Mesothelial cell of epicardium (in vitro differentiated cells): ENCODE results near the gene CFAP221. TPM values are rescaled to one million over a fixed set of nuclear protein-coding genes. Genes with fewer than 3 reads are reported as not detected.

Source experiments
- DNase-seq, 2 experiments: peaks; one replicate each; pipeline ENCODE4 v3.0.0; 2021; ENCODE audit warnings: low spot score in 2 of 2; ENCODE audit not compliant: unreplicated experiment in 2 of 2
- H3K27ac Mint-ChIP-seq: 2 replicates; pipeline ENCODE4 v1.8.0; 2021; ENCODE audit warnings: mixed read lengths
- H3K27me3 Mint-ChIP-seq: 2 replicates; pipeline ENCODE4 v1.8.0; 2021; ENCODE audit warnings: low read depth, mixed read lengths
- H3K36me3 Mint-ChIP-seq: 2 replicates; pipeline ENCODE4 v1.8.0; 2021; ENCODE audit warnings: mixed read lengths
- H3K4me1 Mint-ChIP-seq: 2 replicates; pipeline ENCODE4 v1.8.0; 2021; ENCODE audit warnings: mixed read lengths
- H3K4me3 Mint-ChIP-seq: 2 replicates; pipeline ENCODE4 v1.8.0; 2021; ENCODE audit warnings: mild to moderate bottlenecking, moderate library complexity, mixed read lengths
- H3K9me3 Mint-ChIP-seq: 2 replicates; pipeline ENCODE4 v1.8.0; 2021; ENCODE audit warnings: mixed read lengths
- total RNA-seq: library from RNA; stranded (reverse); gene quantifications from 3 replicates; pipeline ENCODE4 v1.2.1, GENCODE V29; 2021
- TF ChIP-seq, protein P1 (sequence below): fragments of 200-600 bp; sonication (generic); IDR thresholded peaks from one replicate; pipeline ENCODE4 v1.5.0; 2021; ENCODE audit warnings: antibody characterized with exemption; ENCODE audit not compliant: unreplicated experiment

Gene CFAP221
- total RNA-seq, 1 donor from 2014 or later: 4.6 TPM

- H3K27ac Mint-ChIP-seq: peak overlapping the region; percentile 39
- H3K4me3 Mint-ChIP-seq: no peak overlapping the region
- H3K4me1 Mint-ChIP-seq: peaks cover 51% of the 10 kb centered on the region
- TF ChIP-seq, protein P1, sequence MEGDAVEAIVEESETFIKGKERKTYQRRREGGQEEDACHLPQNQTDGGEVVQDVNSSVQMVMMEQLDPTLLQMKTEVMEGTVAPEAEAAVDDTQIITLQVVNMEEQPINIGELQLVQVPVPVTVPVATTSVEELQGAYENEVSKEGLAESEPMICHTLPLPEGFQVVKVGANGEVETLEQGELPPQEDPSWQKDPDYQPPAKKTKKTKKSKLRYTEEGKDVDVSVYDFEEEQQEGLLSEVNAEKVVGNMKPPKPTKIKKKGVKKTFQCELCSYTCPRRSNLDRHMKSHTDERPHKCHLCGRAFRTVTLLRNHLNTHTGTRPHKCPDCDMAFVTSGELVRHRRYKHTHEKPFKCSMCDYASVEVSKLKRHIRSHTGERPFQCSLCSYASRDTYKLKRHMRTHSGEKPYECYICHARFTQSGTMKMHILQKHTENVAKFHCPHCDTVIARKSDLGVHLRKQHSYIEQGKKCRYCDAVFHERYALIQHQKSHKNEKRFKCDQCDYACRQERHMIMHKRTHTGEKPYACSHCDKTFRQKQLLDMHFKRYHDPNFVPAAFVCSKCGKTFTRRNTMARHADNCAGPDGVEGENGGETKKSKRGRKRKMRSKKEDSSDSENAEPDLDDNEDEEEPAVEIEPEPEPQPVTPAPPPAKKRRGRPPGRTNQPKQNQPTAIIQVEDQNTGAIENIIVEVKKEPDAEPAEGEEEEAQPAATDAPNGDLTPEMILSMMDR: no peak
- H3K36me3 Mint-ChIP-seq: no peaks in the 10 kb centered on the region
- H3K9me3 Mint-ChIP-seq: no peaks in the 10 kb centered on the region
- no peak for DNase-seq
- H3K27me3 Mint-ChIP-seq: no peaks in the 10 kb centered on the region
These were observed 151.8 kb downstream of the CFAP221 start for GRCh38 chr2:119696005-119696404.

- Mint-ChIP-seq H3K36me3 (no peaks in the 10 kb centered on the region), H3K4me3 (no peak overlapping the region), H3K9me3 (no peaks in the 10 kb centered on the region), H3K27ac (peak overlapping the region; percentile 26), H3K4me1 (peaks cover 57% of the 10 kb centered on the region), H3K27me3 (no peaks in the 10 kb centered on the region)
- no peak for DNase-seq
- TF ChIP-seq, protein P1: no peak
These were observed 152.3 kb downstream of the CFAP221 start for GRCh38 chr2:119696494-119697030.

DNA sequence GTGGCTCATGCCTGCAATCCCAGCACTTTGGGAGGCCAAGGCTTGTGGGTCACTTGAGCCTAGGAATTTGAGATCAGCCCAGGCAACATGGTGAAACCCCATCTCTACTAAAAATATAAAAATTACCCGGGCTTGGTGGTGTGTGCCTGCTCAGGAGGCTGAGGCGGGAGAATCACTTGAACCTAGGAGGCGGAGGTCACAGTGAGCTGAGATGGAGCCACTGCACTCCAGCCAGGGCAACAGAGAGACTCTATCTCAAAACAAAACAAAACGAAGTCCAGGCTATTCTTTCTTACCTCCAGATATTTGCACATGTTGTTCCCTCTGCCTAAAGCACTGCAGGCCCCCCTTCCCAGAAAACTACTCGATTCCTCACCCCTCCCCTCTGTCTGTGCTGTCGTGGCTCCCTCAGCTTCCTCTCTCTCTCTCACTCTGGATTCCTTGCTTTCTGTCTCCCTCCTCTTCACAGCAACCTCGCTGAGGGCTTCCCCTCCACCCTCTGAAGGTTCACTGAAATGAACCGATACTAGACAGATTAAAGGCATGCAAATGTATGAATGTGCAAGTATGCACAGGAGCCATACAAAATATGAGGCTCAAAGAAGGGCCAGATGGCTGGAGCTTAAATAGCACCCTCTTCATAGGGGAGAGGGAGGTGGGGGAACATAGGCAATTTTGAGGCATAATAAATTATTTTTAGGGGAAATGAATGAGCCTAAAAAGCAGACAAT lies 153.2 kb downstream of the CFAP221 start:
- Mint-ChIP-seq H3K4me1 (peaks cover 66% of the 10 kb centered on the region), H3K27ac (peak overlapping the region; percentile 51), H3K4me3 (no peak overlapping the region), H3K36me3 (no peaks in the 10 kb centered on the region), H3K27me3 (no peaks in the 10 kb centered on the region), H3K9me3 (no peaks in the 10 kb centered on the region)
- TF ChIP-seq, protein P1: no peak
- DNase-seq: no peak

GRCh38 chr2:119698246-119698645 lies 154.0 kb downstream of the CFAP221 start:
- Mint-ChIP-seq H3K4me1 (peaks cover 70% of the 10 kb centered on the region), H3K27me3 (no peaks in the 10 kb centered on the region), H3K9me3 (no peaks in the 10 kb centered on the region), H3K27ac (no peak overlapping the region), H3K4me3 (no peak overlapping the region), H3K36me3 (no peaks in the 10 kb centered on the region)
- no peak for DNase-seq
- TF ChIP-seq, protein P1: no peak

- Mint-ChIP-seq H3K36me3 (no peaks in the 10 kb centered on the region), H3K9me3 (no peaks in the 10 kb centered on the region), H3K4me1 (peaks cover 66% of the 10 kb centered on the region), H3K27ac (no peak overlapping the region), H3K4me3 (no peak overlapping the region), H3K27me3 (no peaks in the 10 kb centered on the region)
- no peak for DNase-seq
- TF ChIP-seq, protein P1: no peak
These were observed 154.9 kb downstream of the CFAP221 start for GRCh38 chr2:119699016-119699606.
